HepG2 (cell line): Measurements from ENCODE around the gene GARS1. TPM values are rescaled to one million over a fixed set of nuclear protein-coding genes. Genes with fewer than 3 reads are reported as not detected.

ENCODE experiments used
- ATAC-seq: fragments of 200-7000 bp; cut with Tn5 transposase; 3 replicates; pipeline ENCODE4 v1.9.1; 2020; ENCODE audit warnings: mild to moderate bottlenecking, moderate library complexity
- BruUV-seq: library from RNA; stranded (reverse); fragments of 400-500 nt; replicated peaks from 2 replicates; lab custom pipeline; 2021; lab: Mats Ljungman, UMichigan
- CTCF ChIA-PET: fragments of 300-600 bp; formaldehyde crosslinking; extraction: SDS; loops from one replicate; lab custom pipeline; 2021; ENCODE audit warnings: low total read pairs, inconsistent platforms, low intra/inter-chr PET ratio; lab: Yijun Ruan, JAX
- POLR2A ChIA-PET: fragments of 350-600 bp; sonication (Branson Sonifier 250); formaldehyde crosslinking; loops from one replicate; lab custom pipeline; 2020; ENCODE audit warnings: antibody characterized with exemption, inconsistent platforms; lab: Yijun Ruan, JAX
- DNase-seq: peaks from one replicate; pipeline ENCODE4 v3.0.0-alpha.2; 2015; ENCODE audit warnings: low spot score
- FAIRE-seq: peaks from 3 replicates; lab custom pipeline; 2011; peaks lifted over from hg19 to GRCh38; lab: Jason Lieb, UNC
- H2AFZ ChIP-seq: one replicate; pipeline ENCODE4 v1.6.1; 2011; ENCODE audit warnings: low read length, inconsistent platforms
- H3K27ac ChIP-seq: fragments of 300-600 bp; 3 replicates; pipeline ENCODE4 v1.8.0; 2011; ENCODE audit warnings: mixed run types, mild to moderate bottlenecking, mixed read lengths, low read length, inconsistent platforms; ENCODE audit not compliant: insufficient read depth; ENCODE audit errors: extremely low read length
- H3K27me3 ChIP-seq, 2 experiments: fragments of 200-600 bp in 1 of 2; 2 replicates in 1 of 2; 3 replicates in 1 of 2; pipeline versions ENCODE4 v1.6.0 to v1.8.0; 2011; ENCODE audit warnings: low read length in 2 of 2, mild to moderate bottlenecking in 2 of 2, moderate library complexity in 2 of 2, inconsistent platforms in 1 of 2; ENCODE audit not compliant: insufficient read depth in 2 of 2, control insufficient read depth in 1 of 2
- H3K36me3 ChIP-seq, 2 experiments: fragments of 200-600 bp in 1 of 2; replicated peaks in 1 of 2; 2 replicates in 1 of 2; 3 replicates in 1 of 2; pipeline versions ENCODE4 v1.5.1 to v1.8.0; 2011; ENCODE audit warnings: low read length in 2 of 2, inconsistent platforms in 1 of 2; ENCODE audit not compliant: insufficient read depth in 2 of 2, control insufficient read depth in 1 of 2
- H3K4me1 ChIP-seq: 2 replicates; pipeline ENCODE4 v1.5.1; 2012; ENCODE audit warnings: low read length, inconsistent platforms; ENCODE audit not compliant: insufficient read depth
- H3K4me2 ChIP-seq: 2 replicates; pipeline ENCODE4 v1.6.0; 2011; ENCODE audit warnings: low read depth, low read length, inconsistent platforms
- H3K4me3 ChIP-seq, 3 experiments: fragments of 200-600 bp in 1 of 3; sonication (generic), shearing (Covaris generic) in 1 of 3; replicated peaks in 1 of 3; 2 replicates each; pipeline ENCODE4 v1.5.1; 2011 to 2016; ENCODE audit warnings: low read length in 3 of 3, inconsistent platforms in 2 of 3, low read depth in 2 of 3, mild to moderate bottlenecking in 2 of 3, control low read depth in 1 of 3, mixed read lengths in 1 of 3; ENCODE audit not compliant: insufficient read depth in 1 of 3
- H3K79me2 ChIP-seq: one replicate; pipeline ENCODE4 v1.6.1; 2011; ENCODE audit warnings: low read length, inconsistent platforms; ENCODE audit not compliant: insufficient read depth
- H3K9ac ChIP-seq: 2 replicates; pipeline ENCODE4 v1.6.0; 2011; ENCODE audit warnings: mild to moderate bottlenecking, low read depth, low read length, inconsistent platforms; ENCODE audit not compliant: insufficient read depth
- H3K9me3 ChIP-seq: 2 replicates; pipeline ENCODE4 v1.5.1; 2012; ENCODE audit warnings: mild to moderate bottlenecking, low read length
- H4K20me1 ChIP-seq: 2 replicates; pipeline ENCODE4 v1.6.0; 2011; ENCODE audit warnings: inconsistent platforms, mild to moderate bottlenecking, low read length, moderate library complexity; ENCODE audit not compliant: insufficient read depth
- DMAP1 ChIP-seq: IDR thresholded peaks from 2 replicates; pipeline ENCODE4 v1.6.1; 2016
- FOSL1 ChIP-seq: sonication (generic); formaldehyde crosslinking; IDR thresholded peaks from 2 replicates; pipeline ENCODE4 v1.9.0; 2021; ENCODE audit warnings: missing genetic modification reagents, borderline replicate concordance
- NR2F6 ChIP-seq, 2 experiments: IDR thresholded peaks; 2 replicates each; pipeline ENCODE4 v1.6.1; 2016; ENCODE audit warnings: antibody characterized with exemption in 1 of 2, mild to moderate bottlenecking in 1 of 2
- PCBP2 ChIP-seq: fragments of 200-400 bp; formaldehyde crosslinking; optimal IDR thresholded peaks from 2 replicates; pipeline ENCODE3; 2018; ENCODE audit warnings: low read length, low read depth; ENCODE audit not compliant: poor library complexity, severe bottlenecking
- TEF ChIP-seq: sonication (generic); formaldehyde crosslinking; IDR thresholded peaks from 2 replicates; pipeline ENCODE4 v1.5.0; 2020; ENCODE audit warnings: missing genetic modification reagents
- ZNF800 ChIP-seq: sonication (generic); formaldehyde crosslinking; IDR thresholded peaks from 2 replicates; pipeline ENCODE4 v1.4.0; 2020; ENCODE audit warnings: missing genetic modification reagents
- ZNF816 ChIP-seq: sonication (generic); formaldehyde crosslinking; IDR thresholded peaks from 2 replicates; pipeline ENCODE4 v1.8.0; 2022; ENCODE audit warnings: missing genetic modification reagents, mild to moderate bottlenecking, borderline replicate concordance
- ZSCAN22 ChIP-seq: sonication (generic); formaldehyde crosslinking; IDR thresholded peaks from 2 replicates; pipeline ENCODE4 v1.4.0; 2020; ENCODE audit warnings: mild to moderate bottlenecking, missing genetic modification reagents
- WGBS: methylation state at CpG from one replicate; pipeline ENCODE4 v1.1.6; 2017; ENCODE audit warnings: low lambda C conversion rate; 5-methylcytosine and 5-hydroxymethylcytosine counted together
- in situ Hi-C: cut with HindIII; loops from 2 replicates; pipeline ENCODE4 v1.10.0; 2017; ENCODE audit warnings: low pct_unique_long_range_greater_than_20kb; ENCODE audit not compliant: extremely low pct_ligation_motif_present
- intact Hi-C: fragments of 100-400 bp; cut with micrococcal nuclease; formaldehyde crosslinking; loops from one replicate; pipeline ENCODE4 v1.10.0; 2022; ENCODE audit not compliant: unreplicated experiment
- polyA plus RNA-seq, 8 experiments: library from polyadenylated mRNA; depleted of rRNA in 3 of 8; stranded (reverse) in 7 of 8; unstranded in 1 of 8; fragments of >200 nt; fragmentation: Illumina TruSeq in 4 of 8; extraction: Trizol in 4 of 8; gene quantifications; 2 replicates each; pipeline versions ENCODE4 v1.2.1 to v1.2.3, GENCODE V29; 2011 to 2016; ENCODE audit warnings: low read depth in 4 of 8, missing spikeins in 1 of 8, mixed read lengths in 1 of 8; ENCODE audit not compliant: insufficient read depth in 1 of 8
- total RNA-seq, 5 experiments: library from RNA; depleted of rRNA; stranded (reverse); fragments of >200 nt; fragmentation: Illumina TruSeq; extraction: Trizol; gene quantifications; 2 replicates each; pipeline ENCODE4 v1.2.3, GENCODE V29; 2016; ENCODE audit warnings: low read depth in 1 of 5
- TF ChIP-seq, protein P1 (sequence below), 2 experiments: sonication (generic) in 1 of 2; formaldehyde crosslinking in 1 of 2; IDR thresholded peaks; 2 replicates each; pipeline versions ENCODE4 v1.4.0 to v1.6.1; 2016 to 2020; ENCODE audit warnings: borderline replicate concordance in 1 of 2, low read depth in 1 of 2, mild to moderate bottlenecking in 1 of 2, missing genetic modification reagents in 1 of 2

GARS1 gene
- total and polyA plus RNA-seq, 2 of the 13 experiments (the other 11 are each of a cell fraction or from before 2014, with no cell fraction given), result 140 to 460 TPM

- Histone ChIP-seq H3K4me3 (no peak overlapping the region), H3K9ac (no peak overlapping the region), H3K9me3 (no peaks in the 10 kb centered on the region), H3K4me1 (no peaks in the 10 kb centered on the region), H4K20me1 (no peaks in the 10 kb centered on the region), H3K36me3 (no peaks in the 10 kb centered on the region), H3K4me2 (no peak overlapping the region), H3K27me3 (peaks cover 0 to 10% of the 10 kb centered on the region in 2 experiments; a peak in 2 of 5 replicates), H3K79me2 (no peaks in the 10 kb centered on the region), H3K27ac (no peak overlapping the region), H2AFZ (no peak overlapping the region)
- 51% methylated on average over 6 of the region's 16 CpGs for WGBS
- in situ Hi-C loops (no loop called here), intact Hi-C loops (no loop called here)
- no peak for ATAC-seq
- no peak for DNase-seq
- no peak for TF ChIP-seq PCBP2
- TF ChIP-seq ZNF816 (CRISPR knock-in tag), result no peak
- no peak for FAIRE-seq
- BruUV-seq, result no TSS peak
- CTCF ChIA-PET, result no interaction called here
- POLR2A ChIA-PET, result no interaction called here
Observed at GRCh38 chr7:30660331-30661255, 65.9 kb downstream of the GARS1 start.

- CTCF ChIA-PET, result no interaction called here
- TF ChIP-seq ZSCAN22, result no peak
- no peak for TF ChIP-seq NR2F6 (IDR thresholded peaks at IDR 0.05)
- TF ChIP-seq NR2F6 (CRISPR knock-in tag; IDR thresholded peaks at IDR 0.05), result no peak
- TF ChIP-seq FOSL1 (CRISPR knock-in tag), result no peak
- no peak for TF ChIP-seq ZNF800 (CRISPR knock-in tag)
- TF ChIP-seq, protein P1, sequence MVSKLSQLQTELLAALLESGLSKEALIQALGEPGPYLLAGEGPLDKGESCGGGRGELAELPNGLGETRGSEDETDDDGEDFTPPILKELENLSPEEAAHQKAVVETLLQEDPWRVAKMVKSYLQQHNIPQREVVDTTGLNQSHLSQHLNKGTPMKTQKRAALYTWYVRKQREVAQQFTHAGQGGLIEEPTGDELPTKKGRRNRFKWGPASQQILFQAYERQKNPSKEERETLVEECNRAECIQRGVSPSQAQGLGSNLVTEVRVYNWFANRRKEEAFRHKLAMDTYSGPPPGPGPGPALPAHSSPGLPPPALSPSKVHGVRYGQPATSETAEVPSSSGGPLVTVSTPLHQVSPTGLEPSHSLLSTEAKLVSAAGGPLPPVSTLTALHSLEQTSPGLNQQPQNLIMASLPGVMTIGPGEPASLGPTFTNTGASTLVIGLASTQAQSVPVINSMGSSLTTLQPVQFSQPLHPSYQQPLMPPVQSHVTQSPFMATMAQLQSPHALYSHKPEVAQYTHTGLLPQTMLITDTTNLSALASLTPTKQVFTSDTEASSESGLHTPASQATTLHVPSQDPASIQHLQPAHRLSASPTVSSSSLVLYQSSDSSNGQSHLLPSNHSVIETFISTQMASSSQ (IDR thresholded peaks at IDR 0.05; ENCODE audit: low read depth), result no peak
- TF ChIP-seq, protein P1 (CRISPR knock-in tag; IDR thresholded peaks at IDR 0.05; ENCODE audit: borderline replicate concordance), result no peak
- no peak for TF ChIP-seq TEF
- TF ChIP-seq DMAP1 (CRISPR knock-in tag), result no peak
Observed at GRCh38 chr7:30661926-30662325, 67.2 kb downstream of the GARS1 start.

More at GRCh38 chr7:30661926-30662325, 67.2 kb downstream of the GARS1 start:
- no peak overlapping the region for H3K4me2 ChIP-seq
- ATAC-seq (no peak), DNase-seq (no peak), FAIRE-seq (no peak)
- no peak overlapping the region for H3K27ac ChIP-seq
- no peaks in the 10 kb centered on the region for H3K4me1 ChIP-seq
- in situ Hi-C loops (no loop called here), intact Hi-C loops (no loop called here)
- no peaks in the 10 kb centered on the region for H4K20me1 ChIP-seq
- no peak overlapping the region for H3K4me3 ChIP-seq
- no TSS peak for BruUV-seq
- H2AFZ ChIP-seq, result no peak overlapping the region
- 27% methylated on average over 6 of the region's 6 CpGs for WGBS
- no peaks in the 10 kb centered on the region for H3K9me3 ChIP-seq
- no peaks in the 10 kb centered on the region for H3K79me2 ChIP-seq
- no peaks in the 10 kb centered on the region for H3K36me3 ChIP-seq
- H3K27me3 ChIP-seq, result peaks cover 0 to 8% of the 10 kb centered on the region in 2 experiments; a peak in 1 of 5 replicates
- POLR2A ChIA-PET, result no interaction called here
- no peak overlapping the region for H3K9ac ChIP-seq
